Adrenal gland (tissue), 5 donors: ENCODE data around the gene SUN5.

Experiments
- POLR2A ChIP-seq, 2 donors: fragments of 450-650 bp; IDR thresholded peaks; one replicate each; pipeline ENCODE4 v1.6.1; 2017; ENCODE audit warnings: antibody characterized with exemption in 2 of 2, mild to moderate bottlenecking in 2 of 2, moderate library complexity in 1 of 2
- TF ChIP-seq, protein P1 (sequence below), 6 experiments: fragments of 450-650 bp in 4 of 6; fragments of 200-600 bp in 2 of 6; sonication (generic) in 1 of 6; IDR thresholded peaks; 1 replicate in 5 of 6; 2 replicates in 1 of 6; pipeline versions ENCODE4 v1.5.1 to v1.8.0; 2016 to 2021; ENCODE audit warnings: antibody characterized with exemption in 6 of 6, mild to moderate bottlenecking in 2 of 6, moderate library complexity in 1 of 6
- donor health status: DM: no; HTN: no; CAD: no.

DNA sequence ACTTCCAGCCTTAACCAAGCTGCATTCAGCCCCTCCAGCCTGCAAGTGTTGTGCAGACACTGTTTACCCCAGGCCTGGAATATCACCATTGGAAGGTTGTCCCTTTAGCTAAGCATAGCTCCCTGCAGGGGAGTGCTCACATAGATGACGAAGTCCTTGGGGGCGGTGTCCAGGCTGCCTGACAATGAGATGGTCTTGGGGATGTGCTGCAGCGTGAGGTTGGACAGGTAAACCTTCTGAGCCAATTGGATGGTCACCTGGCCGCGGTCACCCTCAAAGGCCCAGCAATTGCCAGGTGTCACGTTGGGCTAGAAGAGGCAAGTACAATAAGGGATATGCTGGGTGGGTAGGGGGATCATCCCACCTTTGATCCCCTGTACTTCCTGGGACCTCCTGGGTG lies 18.6 kb downstream of the SUN5 start:
- TF ChIP-seq, protein P1, sequence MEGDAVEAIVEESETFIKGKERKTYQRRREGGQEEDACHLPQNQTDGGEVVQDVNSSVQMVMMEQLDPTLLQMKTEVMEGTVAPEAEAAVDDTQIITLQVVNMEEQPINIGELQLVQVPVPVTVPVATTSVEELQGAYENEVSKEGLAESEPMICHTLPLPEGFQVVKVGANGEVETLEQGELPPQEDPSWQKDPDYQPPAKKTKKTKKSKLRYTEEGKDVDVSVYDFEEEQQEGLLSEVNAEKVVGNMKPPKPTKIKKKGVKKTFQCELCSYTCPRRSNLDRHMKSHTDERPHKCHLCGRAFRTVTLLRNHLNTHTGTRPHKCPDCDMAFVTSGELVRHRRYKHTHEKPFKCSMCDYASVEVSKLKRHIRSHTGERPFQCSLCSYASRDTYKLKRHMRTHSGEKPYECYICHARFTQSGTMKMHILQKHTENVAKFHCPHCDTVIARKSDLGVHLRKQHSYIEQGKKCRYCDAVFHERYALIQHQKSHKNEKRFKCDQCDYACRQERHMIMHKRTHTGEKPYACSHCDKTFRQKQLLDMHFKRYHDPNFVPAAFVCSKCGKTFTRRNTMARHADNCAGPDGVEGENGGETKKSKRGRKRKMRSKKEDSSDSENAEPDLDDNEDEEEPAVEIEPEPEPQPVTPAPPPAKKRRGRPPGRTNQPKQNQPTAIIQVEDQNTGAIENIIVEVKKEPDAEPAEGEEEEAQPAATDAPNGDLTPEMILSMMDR (IDR thresholded peaks at IDR 0.05): no peak
- no peak for TF ChIP-seq POLR2A (IDR thresholded peaks at IDR 0.05)
